ENCODE measurements around the gene KIF23. TPM values are rescaled to one million over a fixed set of nuclear protein-coding genes. Genes with fewer than 3 reads are reported as not detected.
A peak's percentile ranks its signal among the peaks of the same experiment; 100 is the strongest.

Gene KIF23
- total RNA-seq, 4 donors from 2014 or later: 2.7 to 8.5 (median 6.9) TPM

DNA sequence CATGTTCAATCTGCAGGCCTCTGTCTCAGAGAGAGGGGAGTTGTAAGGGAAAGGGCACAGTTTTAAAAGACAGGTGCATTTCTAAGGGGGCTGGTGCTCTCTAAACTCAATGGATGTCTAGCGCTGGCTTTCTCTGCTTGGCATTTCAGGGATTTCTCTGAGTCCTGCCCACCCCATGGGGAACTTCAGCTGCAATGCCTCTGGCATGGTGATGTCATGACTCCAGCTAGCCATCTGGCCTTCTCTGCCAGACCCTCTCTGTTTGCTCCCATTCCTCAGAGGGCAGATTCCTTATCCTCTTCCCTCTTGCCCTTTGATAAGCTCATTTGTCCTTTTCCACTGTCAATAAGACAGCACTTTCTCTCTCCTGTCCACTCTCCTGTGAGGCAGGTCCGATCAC, 79.3 kb downstream of the KIF23 start:
- 89% methylated on average over 2 of the region's 2 CpGs for WGBS
- TF ChIP-seq POLR2A (IDR thresholded peaks at IDR 0.05): no peak
- TF ChIP-seq EP300 (IDR thresholded peaks at IDR 0.05): no peak
- no peak for TF ChIP-seq POLR2AphosphoS5 (IDR thresholded peaks at IDR 0.05)
- no peak for TF ChIP-seq CTCF (IDR thresholded peaks at IDR 0.05)
- peak in 1 of 2 donors; percentile 43 for DNase-seq (ENCODE audit: low spot score in 2 of 2)

DNA sequence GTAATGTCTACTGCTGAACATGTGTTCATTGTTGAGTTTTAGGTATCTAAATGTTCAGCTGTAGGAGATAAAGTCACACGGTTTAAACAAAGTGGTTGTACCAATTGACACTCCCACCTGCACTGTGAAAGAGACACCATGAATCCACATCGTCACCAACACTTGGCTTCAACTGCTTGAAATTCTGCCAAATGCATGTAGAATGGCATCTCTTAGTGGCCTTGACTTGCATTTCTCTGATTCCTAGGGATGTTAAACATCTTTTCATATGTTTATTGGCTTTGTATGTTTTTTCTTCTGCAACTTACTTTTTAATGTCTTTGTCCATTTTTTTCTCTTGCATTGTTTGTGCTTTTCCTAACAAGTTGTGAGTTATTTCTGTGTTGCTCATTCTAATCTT, 81.9 kb downstream of the KIF23 start:
- H3K9me3 ChIP-seq: no peaks in the 10 kb centered on the region
- H3K36me3 ChIP-seq: no peaks in the 10 kb centered on the region
- no peak overlapping the region for H3K4me3 ChIP-seq
- no peak overlapping the region for H3K27ac ChIP-seq
- no peak for DNase-seq (ENCODE audit: low spot score in 2 of 2)
- TF ChIP-seq CTCF (IDR thresholded peaks at IDR 0.05) (no peak), POLR2A (IDR thresholded peaks at IDR 0.05) (no peak)
- peaks cover 7% of the 10 kb centered on the region for H3K4me1 ChIP-seq
- no peaks in the 10 kb centered on the region for H3K27me3 ChIP-seq
- 51% methylated on average over 2 of the region's 2 CpGs for WGBS

More for the DNA sequence above, 79.3 kb downstream of the KIF23 start:
- Histone ChIP-seq H3K36me3 (no peaks in the 10 kb centered on the region), H3K4me3 (no peak overlapping the region), H3K27ac (no peak overlapping the region), H3K9me3 (no peaks in the 10 kb centered on the region), H3K27me3 (no peaks in the 10 kb centered on the region), H3K4me1 (peaks cover 27% of the 10 kb centered on the region)

DNA sequence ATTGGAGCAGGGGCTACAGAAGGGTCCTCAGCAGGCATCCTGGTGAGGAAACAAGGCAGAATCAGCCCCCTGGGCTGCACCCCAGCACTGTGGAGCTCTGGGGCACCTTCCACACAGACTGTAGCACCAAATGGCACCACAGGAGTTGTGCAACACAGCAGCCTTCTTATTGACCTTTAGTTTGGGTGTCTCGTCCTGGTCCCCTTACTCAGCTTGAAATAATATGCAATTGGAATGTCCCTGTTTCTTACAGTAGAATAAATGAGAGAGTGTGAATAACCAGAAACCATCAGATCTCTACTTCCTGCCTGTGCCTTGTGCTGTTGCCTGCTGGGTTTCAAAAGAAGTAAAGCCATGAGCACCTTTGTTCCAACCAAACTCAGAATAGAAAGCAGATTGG, 82.9 kb downstream of the KIF23 start:
- Histone ChIP-seq H3K27ac (no peak overlapping the region), H3K4me1 (no peaks in the 10 kb centered on the region), H3K27me3 (no peaks in the 10 kb centered on the region), H3K36me3 (no peaks in the 10 kb centered on the region), H3K4me3 (no peak overlapping the region), H3K9me3 (no peaks in the 10 kb centered on the region)
- peak in 1 of 2 donors; percentile 44 for DNase-seq (ENCODE audit: low spot score in 2 of 2)
- 90% methylated on average over 1 of the region's 1 CpG for WGBS
- TF ChIP-seq EP300 (IDR thresholded peaks at IDR 0.05) (no peak), POLR2A (IDR thresholded peaks at IDR 0.05) (no peak), CTCF (IDR thresholded peaks at IDR 0.05) (no peak), POLR2AphosphoS5 (IDR thresholded peaks at IDR 0.05) (no peak)

DNA sequence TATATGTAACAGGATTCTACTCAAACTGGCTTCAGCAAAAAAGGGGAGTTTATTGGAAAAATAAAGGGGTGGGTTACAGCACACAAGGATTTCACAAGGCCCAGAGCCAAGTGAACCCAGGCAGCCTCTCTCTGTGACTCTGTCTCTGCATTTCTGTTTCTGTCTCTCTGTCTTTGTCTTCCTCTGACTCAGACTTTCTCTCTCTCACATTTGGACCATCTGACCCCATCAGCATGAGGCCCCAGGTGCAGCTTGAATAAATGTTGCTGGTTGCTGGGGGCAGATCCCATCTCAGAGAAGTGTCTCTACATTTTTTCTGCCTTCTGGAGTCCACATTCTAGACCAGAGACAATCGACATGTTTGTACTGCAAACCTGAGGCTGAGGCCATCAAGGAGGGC, 83.5 kb downstream of the KIF23 start:
- no peaks in the 10 kb centered on the region for H3K36me3 ChIP-seq
- H3K4me3 ChIP-seq: no peak overlapping the region
- H3K9me3 ChIP-seq: no peaks in the 10 kb centered on the region
- DNase-seq (ENCODE audit: low spot score in 2 of 2): peak in 1 of 2 donors; percentile 38
- no peaks in the 10 kb centered on the region for H3K4me1 ChIP-seq
- no peaks in the 10 kb centered on the region for H3K27me3 ChIP-seq
- no peak overlapping the region for H3K27ac ChIP-seq
- TF ChIP-seq EP300 (IDR thresholded peaks at IDR 0.05) (no peak), CTCF (IDR thresholded peaks at IDR 0.05) (no peak), POLR2A (IDR thresholded peaks at IDR 0.05) (no peak), POLR2AphosphoS5 (IDR thresholded peaks at IDR 0.05) (no peak)
- WGBS: 82% methylated on average over 1 of the region's 1 CpG

Other genes starting within 250 kb of the KIF23 start
- gene PAQR5, start 115.4 kb upstream of the KIF23 start, total RNA-seq: 10 to 100 TPM in 1 of 4 donors, 1 to 10 TPM in 3; 2.5 to 22.4 (median 9.3) TPM
- gene RPLP1, start 38.5 kb downstream of the KIF23 start, total RNA-seq: 1,000 to 10,000 TPM in 2 of 4 donors, 100 to 1,000 TPM in 2; 623 to 1,424 (median 1,017) TPM